Smooth muscle cell (in vitro differentiated cells): ENCODE results near the gene DIP2C. TPM values are rescaled to one million over a fixed set of nuclear protein-coding genes. Genes with fewer than 3 reads are reported as not detected.

ENCODE experiments used
- DNase-seq: peaks from one replicate; lab custom pipeline; 2025; ENCODE audit not compliant: unreplicated experiment; lab: John Stamatoyannopoulos, UW
- H2AFZ ChIP-seq: fragments of 200-600 bp; sonication (generic); 2 replicates; pipeline ENCODE4 v1.6.0; 2016; ENCODE audit warnings: antibody characterized with exemption, low read depth, mild to moderate bottlenecking
- H3F3A ChIP-seq: fragments of 200-600 bp; sonication (generic); 2 replicates; pipeline ENCODE4 v1.6.0; 2017; ENCODE audit warnings: antibody characterized with exemption, low read depth
- H3K27ac ChIP-seq: fragments of 200-600 bp; sonication (generic); 2 replicates; pipeline ENCODE4 v1.5.1; 2016; ENCODE audit warnings: low read depth, mild to moderate bottlenecking
- H3K27me3 ChIP-seq: fragments of 200-600 bp; sonication (generic); 2 replicates; pipeline ENCODE4 v1.6.1; 2016; ENCODE audit warnings: low read depth, mild to moderate bottlenecking
- H3K36me3 ChIP-seq: fragments of 200-600 bp; sonication (generic); 2 replicates; pipeline ENCODE4 v1.5.1; 2016; ENCODE audit warnings: low read depth
- H3K4me1 ChIP-seq: fragments of 200-600 bp; sonication (generic); 2 replicates; pipeline ENCODE4 v1.5.1; 2016; ENCODE audit warnings: low read depth
- H3K4me2 ChIP-seq: fragments of 200-600 bp; sonication (generic); 2 replicates; pipeline ENCODE4 v1.6.0; 2016; ENCODE audit warnings: mild to moderate bottlenecking
- H3K4me3 ChIP-seq: fragments of 200-600 bp; sonication (generic); 2 replicates; pipeline ENCODE4 v1.5.1; 2016; ENCODE audit warnings: mild to moderate bottlenecking
- H3K79me2 ChIP-seq: fragments of 200-600 bp; sonication (generic); 2 replicates; pipeline ENCODE4 v1.6.0; 2016; ENCODE audit warnings: low read depth, mild to moderate bottlenecking
- H3K9ac ChIP-seq: fragments of 200-600 bp; sonication (generic); 2 replicates; pipeline ENCODE4 v1.6.0; 2016; ENCODE audit warnings: low read depth
- H3K9me3 ChIP-seq: fragments of 200-600 bp; sonication (generic); replicated peaks from 2 replicates; pipeline ENCODE4 v1.5.1; 2016; ENCODE audit warnings: low read depth
- H4K20me1 ChIP-seq: fragments of 200-600 bp; sonication (generic); 2 replicates; pipeline ENCODE4 v1.6.0; 2016; ENCODE audit warnings: low read depth
- CTCF ChIP-seq: fragments of 200-600 bp; sonication (generic); IDR thresholded peaks from 2 replicates; pipeline ENCODE4 v1.5.1; 2017; ENCODE audit warnings: borderline replicate concordance, mild to moderate bottlenecking, antibody characterized with exemption; ENCODE audit not compliant: insufficient read depth, poor library complexity, severe bottlenecking
- WGBS: methylation state at CpG from one replicate; pipeline ENCODE4 v1.1.7; 2016; ENCODE audit warnings: low lambda C conversion rate; 5-methylcytosine and 5-hydroxymethylcytosine counted together
- polyA plus RNA-seq: library from polyadenylated mRNA; unstranded; fragments of >200 nt; fragmentation: Nextera tagmentation; extraction: Ambion mirVana; gene quantifications from 2 replicates; pipeline ENCODE4 v1.2.1, GENCODE V29; 2016
- total RNA-seq: library from RNA; depleted of rRNA; stranded (reverse); fragments of >200 nt; gene quantifications from 2 replicates; pipeline ENCODE4 v1.2.3, GENCODE V29; 2014

DIP2C gene
- total and polyA plus RNA-seq, 2 experiments from 2014 or later, result 14.9 to 15.3 TPM

- no peaks in the 10 kb centered on the region for H3K36me3 ChIP-seq
- no peak for DNase-seq
- TF ChIP-seq CTCF, result no peak
- H3K27ac ChIP-seq, result no peak overlapping the region
- H3K9ac ChIP-seq, result no peak overlapping the region
- H3K4me1 ChIP-seq, result no peaks in the 10 kb centered on the region
- H3K27me3 ChIP-seq, result no peaks in the 10 kb centered on the region
- no peak overlapping the region for H3K4me3 ChIP-seq
- H3K4me2 ChIP-seq, result no peak overlapping the region
- H3F3A ChIP-seq, result no peaks in the 10 kb centered on the region
- peaks cover 100% of the 10 kb centered on the region for H4K20me1 ChIP-seq
- 89% methylated on average over 8 of the region's 8 CpGs for WGBS
- H3K9me3 ChIP-seq, result no peaks in the 10 kb centered on the region
- H2AFZ ChIP-seq, result no peak overlapping the region
- peaks cover 62% of the 10 kb centered on the region for H3K79me2 ChIP-seq
Measured at GRCh38 chr10:501596-501995, 187.9 kb downstream of the DIP2C start.

GRCh38 chr10:500876-501275, 188.6 kb downstream of the DIP2C start:
- Histone ChIP-seq H4K20me1 (peaks cover 100% of the 10 kb centered on the region), H3K79me2 (peaks cover 60% of the 10 kb centered on the region), H3K4me2 (no peak overlapping the region), H3F3A (no peaks in the 10 kb centered on the region), H3K4me1 (no peaks in the 10 kb centered on the region), H3K9me3 (no peaks in the 10 kb centered on the region), H2AFZ (no peak overlapping the region), H3K9ac (no peak overlapping the region), H3K36me3 (no peaks in the 10 kb centered on the region), H3K4me3 (no peak overlapping the region), H3K27me3 (no peaks in the 10 kb centered on the region), H3K27ac (no peak overlapping the region)
- DNase-seq, result no peak
- 87% methylated on average over 2 of the region's 2 CpGs for WGBS
- TF ChIP-seq CTCF, result no peak

GRCh38 chr10:499991-500390, 189.5 kb downstream of the DIP2C start:
- H3K4me1 ChIP-seq, result no peaks in the 10 kb centered on the region
- H3K36me3 ChIP-seq, result no peaks in the 10 kb centered on the region
- no peak for TF ChIP-seq CTCF
- no peak overlapping the region for H3K4me3 ChIP-seq
- WGBS, result 91% methylated on average over 4 of the region's 4 CpGs
- H3K4me2 ChIP-seq, result no peak overlapping the region
- no peak overlapping the region for H3K27ac ChIP-seq
- no peaks in the 10 kb centered on the region for H3K9me3 ChIP-seq
- no peaks in the 10 kb centered on the region for H3K27me3 ChIP-seq
- no peak overlapping the region for H3K9ac ChIP-seq
- H3K79me2 ChIP-seq, result peaks cover 59% of the 10 kb centered on the region
- H4K20me1 ChIP-seq, result peaks cover 100% of the 10 kb centered on the region
- H2AFZ ChIP-seq, result no peak overlapping the region
- DNase-seq, result no peak
- no peaks in the 10 kb centered on the region for H3F3A ChIP-seq

- Histone ChIP-seq H3K79me2 (peaks cover 56% of the 10 kb centered on the region), H3K9me3 (no peaks in the 10 kb centered on the region), H3K4me3 (no peak overlapping the region), H3K27me3 (no peaks in the 10 kb centered on the region), H3K36me3 (no peaks in the 10 kb centered on the region), H2AFZ (no peak overlapping the region), H3K27ac (no peak overlapping the region), H3K4me2 (no peak overlapping the region), H3K4me1 (no peaks in the 10 kb centered on the region), H4K20me1 (peaks cover 100% of the 10 kb centered on the region), H3F3A (no peaks in the 10 kb centered on the region), H3K9ac (no peak overlapping the region)
- 82% methylated on average over 15 of the region's 15 CpGs for WGBS
- DNase-seq, result no peak
- no peak for TF ChIP-seq CTCF
Measured at GRCh38 chr10:498760-499435, 190.6 kb downstream of the DIP2C start.
